ENCODE data around the gene RGS19.

The RGS19 gene

GRCh38 chr20:64072498-64073063 is 6.7 kb downstream of the RGS19 start:
- Histone ChIP-seq H3K4me3 (ENCODE audit: low read depth in 1 of 2, low read length in 2 of 2) (no peak overlapping the region), H3K36me3 (ENCODE audit: insufficient read depth, low read length) (peaks cover 5% of the 10 kb centered on the region), H3K4me1 (ENCODE audit: insufficient read depth, low read length) (no peaks in the 10 kb centered on the region), H3K9me3 (ENCODE audit: low read length) (no peaks in the 10 kb centered on the region), H3K27ac (ENCODE audit: low read depth, low read length) (no peak overlapping the region), H3K27me3 (ENCODE audit: control insufficient read depth in 1 of 2, insufficient read depth in 2 of 2, low read length in 2 of 2) (no peaks in the 10 kb centered on the region), H3K9ac (ENCODE audit: low read length) (no peak overlapping the region)

GRCh38 chr20:64071341-64072332 is 7.7 kb downstream of the RGS19 start:
- Histone ChIP-seq H3K27ac (ENCODE audit: low read depth, low read length) (no peak overlapping the region), H3K9ac (ENCODE audit: low read length) (no peak overlapping the region), H3K9me3 (ENCODE audit: low read length) (no peaks in the 10 kb centered on the region), H3K4me1 (ENCODE audit: insufficient read depth, low read length) (no peaks in the 10 kb centered on the region), H3K36me3 (ENCODE audit: insufficient read depth, low read length) (peaks cover 5% of the 10 kb centered on the region), H3K4me3 (ENCODE audit: low read depth in 1 of 2, low read length in 2 of 2) (no peak overlapping the region), H3K27me3 (ENCODE audit: control insufficient read depth in 1 of 2, insufficient read depth in 2 of 2, low read length in 2 of 2) (no peaks in the 10 kb centered on the region)

GRCh38 chr20:64070244-64070993 is 8.9 kb downstream of the RGS19 start:
- peaks cover 5% of the 10 kb centered on the region for H3K36me3 ChIP-seq (ENCODE audit: insufficient read depth, low read length)
- H3K4me3 ChIP-seq (ENCODE audit: low read depth in 1 of 2, low read length in 2 of 2), result no peak overlapping the region
- H3K9ac ChIP-seq (ENCODE audit: low read length), result no peak overlapping the region
- no peaks in the 10 kb centered on the region for H3K27me3 ChIP-seq (ENCODE audit: control insufficient read depth in 1 of 2, insufficient read depth in 2 of 2, low read length in 2 of 2)
- H3K4me1 ChIP-seq (ENCODE audit: insufficient read depth, low read length), result no peaks in the 10 kb centered on the region
- no peaks in the 10 kb centered on the region for H3K9me3 ChIP-seq (ENCODE audit: low read length)
- H3K27ac ChIP-seq (ENCODE audit: low read depth, low read length), result no peak overlapping the region

- Histone ChIP-seq H3K9me3 (ENCODE audit: low read length) (no peaks in the 10 kb centered on the region), H3K4me1 (ENCODE audit: insufficient read depth, low read length) (no peaks in the 10 kb centered on the region), H3K27me3 (ENCODE audit: control insufficient read depth in 1 of 2, insufficient read depth in 2 of 2, low read length in 2 of 2) (no peaks in the 10 kb centered on the region), H3K36me3 (ENCODE audit: insufficient read depth, low read length) (peaks cover 5% of the 10 kb centered on the region), H3K27ac (ENCODE audit: low read depth, low read length) (no peak overlapping the region), H3K4me3 (ENCODE audit: low read depth in 1 of 2, low read length in 2 of 2) (no peak overlapping the region), H3K9ac (ENCODE audit: low read length) (no peak overlapping the region)
Measured at GRCh38 chr20:64069614-64070243, 9.6 kb downstream of the RGS19 start.

- H3K9ac ChIP-seq (ENCODE audit: low read length), result no peak overlapping the region
- no peaks in the 10 kb centered on the region for H3K27me3 ChIP-seq (ENCODE audit: control insufficient read depth in 1 of 2, insufficient read depth in 2 of 2, low read length in 2 of 2)
- no peaks in the 10 kb centered on the region for H3K9me3 ChIP-seq (ENCODE audit: low read length)
- no peak overlapping the region for H3K4me3 ChIP-seq (ENCODE audit: low read depth in 1 of 2, low read length in 2 of 2)
- H3K27ac ChIP-seq (ENCODE audit: low read depth, low read length), result no peak overlapping the region
- H3K36me3 ChIP-seq (ENCODE audit: insufficient read depth, low read length), result peaks cover 5% of the 10 kb centered on the region
- peaks cover 4% of the 10 kb centered on the region for H3K4me1 ChIP-seq (ENCODE audit: insufficient read depth, low read length)
Measured at GRCh38 chr20:64069209-64069613, 10.1 kb downstream of the RGS19 start.

GRCh38 chr20:64068386-64069208 is 10.7 kb downstream of the RGS19 start:
- H3K36me3 ChIP-seq (ENCODE audit: insufficient read depth, low read length), result peaks cover 5% of the 10 kb centered on the region
- H3K27me3 ChIP-seq (ENCODE audit: control insufficient read depth in 1 of 2, insufficient read depth in 2 of 2, low read length in 2 of 2), result no peaks in the 10 kb centered on the region
- no peak overlapping the region for H3K27ac ChIP-seq (ENCODE audit: low read depth, low read length)
- no peak overlapping the region for H3K4me3 ChIP-seq (ENCODE audit: low read depth in 1 of 2, low read length in 2 of 2)
- no peaks in the 10 kb centered on the region for H3K9me3 ChIP-seq (ENCODE audit: low read length)
- H3K4me1 ChIP-seq (ENCODE audit: insufficient read depth, low read length), result peaks cover 9% of the 10 kb centered on the region
- H3K9ac ChIP-seq (ENCODE audit: low read length), result no peak overlapping the region

GRCh38 chr20:64067733-64068307 is 11.5 kb downstream of the RGS19 start:
- H3K36me3 ChIP-seq (ENCODE audit: insufficient read depth, low read length), result peaks cover 5% of the 10 kb centered on the region

GRCh38 chr20:64067005-64067632 is 12.2 kb downstream of the RGS19 start:
- Histone ChIP-seq H3K27ac (ENCODE audit: low read depth, low read length) (no peak overlapping the region), H3K4me3 (ENCODE audit: low read depth in 1 of 2, low read length in 2 of 2) (no peak overlapping the region), H3K9ac (ENCODE audit: low read length) (no peak overlapping the region), H3K27me3 (ENCODE audit: control insufficient read depth in 1 of 2, insufficient read depth in 2 of 2, low read length in 2 of 2) (no peaks in the 10 kb centered on the region), H3K36me3 (ENCODE audit: insufficient read depth, low read length) (peaks cover 5% of the 10 kb centered on the region), H3K9me3 (ENCODE audit: low read length) (no peaks in the 10 kb centered on the region), H3K4me1 (ENCODE audit: insufficient read depth, low read length) (peaks cover 15% of the 10 kb centered on the region)

More at GRCh38 chr20:64067733-64068307, 11.5 kb downstream of the RGS19 start:
- Histone ChIP-seq H3K27me3 (ENCODE audit: control insufficient read depth in 1 of 2, insufficient read depth in 2 of 2, low read length in 2 of 2) (no peaks in the 10 kb centered on the region), H3K9ac (ENCODE audit: low read length) (no peak overlapping the region), H3K9me3 (ENCODE audit: low read length) (no peaks in the 10 kb centered on the region), H3K4me1 (ENCODE audit: insufficient read depth, low read length) (peaks cover 9% of the 10 kb centered on the region), H3K27ac (ENCODE audit: low read depth, low read length) (no peak overlapping the region), H3K4me3 (ENCODE audit: low read depth in 1 of 2, low read length in 2 of 2) (no peak overlapping the region)

GRCh38 chr20:64065974-64066343 is 13.4 kb downstream of the RGS19 start:
- Histone ChIP-seq H3K4me3 (ENCODE audit: low read depth in 1 of 2, low read length in 2 of 2) (no peak overlapping the region), H3K27me3 (ENCODE audit: control insufficient read depth in 1 of 2, insufficient read depth in 2 of 2, low read length in 2 of 2) (no peaks in the 10 kb centered on the region), H3K9me3 (ENCODE audit: low read length) (no peaks in the 10 kb centered on the region), H3K4me1 (ENCODE audit: insufficient read depth, low read length) (peaks cover 18% of the 10 kb centered on the region), H3K27ac (ENCODE audit: low read depth, low read length) (no peak overlapping the region), H3K9ac (ENCODE audit: low read length) (no peak overlapping the region), H3K36me3 (ENCODE audit: insufficient read depth, low read length) (peaks cover 5% of the 10 kb centered on the region)

All from muscle layer of colon (tissue), 2 donors.